H9 (cell line): ENCODE data around the gene STRIT1. TPM values are rescaled to one million over a fixed set of nuclear protein-coding genes. Genes with fewer than 3 reads are reported as not detected.

Source experiments
- DNase-seq: peaks from one replicate; pipeline ENCODE4 v3.0.0-alpha.2; 2017
- H2AFZ ChIP-seq: one replicate; pipeline ENCODE4 v1.6.1; 2013; ENCODE audit warnings: mild to moderate bottlenecking, low read length, control low read depth, moderate library complexity
- H2AK5ac ChIP-seq: 2 replicates; pipeline ENCODE4 v1.6.1; 2013; ENCODE audit warnings: low read length, control low read depth, mixed read lengths; ENCODE audit not compliant: insufficient read length
- H2BK120ac ChIP-seq: one replicate; pipeline ENCODE4 v1.6.1; 2013; ENCODE audit warnings: low read depth, mild to moderate bottlenecking, low read length, control low read depth, inconsistent platforms; ENCODE audit not compliant: poor library complexity, severe bottlenecking
- H2BK12ac ChIP-seq: 2 replicates; pipeline ENCODE4 v1.6.1; 2013; ENCODE audit warnings: low read length, control low read depth, mixed read lengths, low read depth; ENCODE audit not compliant: insufficient read length
- H2BK15ac ChIP-seq: 2 replicates; pipeline ENCODE4 v1.6.1; 2013; ENCODE audit warnings: low read depth, low read length, control low read depth
- H2BK20ac ChIP-seq: one replicate; pipeline ENCODE4 v1.6.1; 2013; ENCODE audit warnings: low read depth, mild to moderate bottlenecking, low read length, control low read depth, inconsistent platforms; ENCODE audit not compliant: poor library complexity, severe bottlenecking
- H2BK5ac ChIP-seq: 2 replicates; pipeline ENCODE4 v1.6.1; 2013; ENCODE audit warnings: low read length, control low read depth, mixed read lengths; ENCODE audit not compliant: insufficient read length
- H3K14ac ChIP-seq: 2 replicates; pipeline ENCODE4 v1.6.1; 2013; ENCODE audit warnings: low read length, control low read depth; ENCODE audit not compliant: insufficient read depth
- H3K18ac ChIP-seq: 2 replicates; pipeline ENCODE4 v1.6.1; 2013; ENCODE audit warnings: low read depth, mild to moderate bottlenecking, mixed read lengths, low read length, control low read depth; ENCODE audit not compliant: insufficient read length
- H3K23ac ChIP-seq: 2 replicates; pipeline ENCODE4 v1.6.1; 2013; ENCODE audit warnings: low read length, control low read depth, mixed read lengths, low read depth; ENCODE audit not compliant: insufficient read length
- H3K23me2 ChIP-seq: 2 replicates; pipeline ENCODE4 v1.6.1; 2013; ENCODE audit warnings: low read depth, mild to moderate bottlenecking, mixed read lengths, low read length, control low read depth; ENCODE audit not compliant: insufficient read length, poor library complexity, severe bottlenecking
- H3K27ac ChIP-seq: 2 replicates; pipeline ENCODE4 v1.5.1; 2013; ENCODE audit warnings: low read length, control low read depth, mixed read lengths, low read depth; ENCODE audit not compliant: insufficient read length
- H3K27me3 ChIP-seq: 2 replicates; pipeline ENCODE4 v1.6.1; 2013; ENCODE audit warnings: low read length, control low read depth, inconsistent platforms; ENCODE audit not compliant: insufficient read depth
- H3K4ac ChIP-seq: 2 replicates; pipeline ENCODE4 v1.6.1; 2013; ENCODE audit warnings: low read depth, mild to moderate bottlenecking, control low read depth, inconsistent platforms, low read length, moderate library complexity
- H3K4me1 ChIP-seq: 2 replicates; pipeline ENCODE4 v1.6.1; 2013; ENCODE audit warnings: low read length, control low read depth, inconsistent platforms; ENCODE audit not compliant: insufficient read depth
- H3K4me2 ChIP-seq: 2 replicates; pipeline ENCODE4 v1.6.1; 2013; ENCODE audit warnings: low read length, control low read depth, mixed read lengths; ENCODE audit not compliant: insufficient read length, insufficient read depth
- H3K56ac ChIP-seq: 2 replicates; pipeline ENCODE4 v1.6.1; 2013; ENCODE audit warnings: low read depth, mild to moderate bottlenecking, mixed read lengths, low read length, control low read depth; ENCODE audit not compliant: insufficient read length
- H3K79me1 ChIP-seq: 2 replicates; pipeline ENCODE4 v1.6.1; 2013; ENCODE audit warnings: low read depth, mild to moderate bottlenecking, moderate library complexity, low read length, control low read depth, inconsistent platforms; ENCODE audit not compliant: insufficient read depth, poor library complexity, severe bottlenecking
- H3K79me2 ChIP-seq: 2 replicates; pipeline ENCODE4 v1.6.1; 2013; ENCODE audit warnings: low read length, control low read depth, inconsistent platforms; ENCODE audit not compliant: insufficient read depth
- H3K9ac ChIP-seq: 2 replicates; pipeline ENCODE4 v1.6.1; 2013; ENCODE audit warnings: low read length, control low read depth, mixed read lengths; ENCODE audit not compliant: insufficient read length; ENCODE audit errors: extremely low read depth
- H3K9me3 ChIP-seq: one replicate; pipeline ENCODE4 v1.6.1; 2013; ENCODE audit warnings: low read depth, low read length, inconsistent platforms; ENCODE audit not compliant: control insufficient read depth
- H3T11ph ChIP-seq: one replicate; pipeline ENCODE4 v1.6.1; 2013; ENCODE audit warnings: mild to moderate bottlenecking, low read length, control low read depth, inconsistent platforms
- H4K20me1 ChIP-seq: one replicate; pipeline ENCODE4 v1.6.1; 2013; ENCODE audit not compliant: control insufficient read depth, insufficient read length, insufficient read depth
- H4K5ac ChIP-seq: 2 replicates; pipeline ENCODE4 v1.6.1; 2013; ENCODE audit warnings: low read depth, mild to moderate bottlenecking, mixed read lengths, low read length, control low read depth; ENCODE audit not compliant: insufficient read length
- H4K8ac ChIP-seq: replicated peaks from 2 replicates; pipeline ENCODE4 v1.6.1; 2013; ENCODE audit warnings: low read length, control low read depth, mixed read lengths, low read depth; ENCODE audit not compliant: insufficient read length
- H4K91ac ChIP-seq: 2 replicates; pipeline ENCODE4 v1.6.1; 2013; ENCODE audit warnings: low read depth, mild to moderate bottlenecking, moderate library complexity, mixed read lengths, low read length, control low read depth; ENCODE audit not compliant: insufficient read length
- H3K27ac Mint-ChIP-seq, 3 experiments: 2 replicates in 2 of 3; 3 replicates in 1 of 3; pipeline ENCODE4 v1.8.0; 2020 to 2021; ENCODE audit warnings: mixed read lengths in 3 of 3, mild to moderate bottlenecking in 1 of 3, moderate library complexity in 1 of 3
- H3K27me3 Mint-ChIP-seq: 2 replicates; pipeline ENCODE4 v1.8.0; 2021; ENCODE audit warnings: low read depth, mild to moderate bottlenecking, moderate library complexity, mixed read lengths
- H3K36me3 Mint-ChIP-seq, 3 experiments: 2 replicates in 2 of 3; 3 replicates in 1 of 3; pipeline ENCODE4 v1.8.0; 2020 to 2021; ENCODE audit warnings: low read depth in 3 of 3, mixed read lengths in 3 of 3; ENCODE audit not compliant: insufficient read depth in 1 of 3
- H3K4me1 Mint-ChIP-seq, 2 experiments: 2 replicates each; pipeline ENCODE4 v1.8.0; 2020; ENCODE audit warnings: mixed read lengths in 2 of 2
- H3K4me3 Mint-ChIP-seq, 2 experiments: 2 replicates in 1 of 2; 3 replicates in 1 of 2; pipeline ENCODE4 v1.8.0; 2020 to 2021; ENCODE audit warnings: mild to moderate bottlenecking in 2 of 2, mixed read lengths in 2 of 2, moderate library complexity in 1 of 2
- H3K9me3 Mint-ChIP-seq, 2 experiments: 2 replicates in 1 of 2; 3 replicates in 1 of 2; pipeline ENCODE4 v1.8.0; 2020; ENCODE audit warnings: mild to moderate bottlenecking in 2 of 2, mixed read lengths in 2 of 2, moderate library complexity in 1 of 2
- CTCF ChIP-seq: fragments of 200-600 bp; sonication (generic); conservative IDR thresholded peaks from 3 replicates; pipeline ENCODE4 v1.8.0; 2021; ENCODE audit warnings: antibody characterized with exemption, mild to moderate bottlenecking
- WGBS: extraction: QIAGEN DNeasy Blood & Tissue Kit; methylation state at CpG from one replicate; pipeline ENCODE4 v1.1.7; 2013; ENCODE audit warnings: missing lambda C conversion rate, low lambda C conversion rate, mixed read lengths; ENCODE audit not compliant: insufficient read length; ENCODE audit errors: extremely low coverage; 5-methylcytosine and 5-hydroxymethylcytosine counted together
- total RNA-seq: library from RNA; stranded (reverse); gene quantifications from 2 replicates; pipeline ENCODE4 v1.2.1, GENCODE V29; 2021

The STRIT1 gene
- total RNA-seq, 1 experiment from 2014 or later: not detected

DNA sequence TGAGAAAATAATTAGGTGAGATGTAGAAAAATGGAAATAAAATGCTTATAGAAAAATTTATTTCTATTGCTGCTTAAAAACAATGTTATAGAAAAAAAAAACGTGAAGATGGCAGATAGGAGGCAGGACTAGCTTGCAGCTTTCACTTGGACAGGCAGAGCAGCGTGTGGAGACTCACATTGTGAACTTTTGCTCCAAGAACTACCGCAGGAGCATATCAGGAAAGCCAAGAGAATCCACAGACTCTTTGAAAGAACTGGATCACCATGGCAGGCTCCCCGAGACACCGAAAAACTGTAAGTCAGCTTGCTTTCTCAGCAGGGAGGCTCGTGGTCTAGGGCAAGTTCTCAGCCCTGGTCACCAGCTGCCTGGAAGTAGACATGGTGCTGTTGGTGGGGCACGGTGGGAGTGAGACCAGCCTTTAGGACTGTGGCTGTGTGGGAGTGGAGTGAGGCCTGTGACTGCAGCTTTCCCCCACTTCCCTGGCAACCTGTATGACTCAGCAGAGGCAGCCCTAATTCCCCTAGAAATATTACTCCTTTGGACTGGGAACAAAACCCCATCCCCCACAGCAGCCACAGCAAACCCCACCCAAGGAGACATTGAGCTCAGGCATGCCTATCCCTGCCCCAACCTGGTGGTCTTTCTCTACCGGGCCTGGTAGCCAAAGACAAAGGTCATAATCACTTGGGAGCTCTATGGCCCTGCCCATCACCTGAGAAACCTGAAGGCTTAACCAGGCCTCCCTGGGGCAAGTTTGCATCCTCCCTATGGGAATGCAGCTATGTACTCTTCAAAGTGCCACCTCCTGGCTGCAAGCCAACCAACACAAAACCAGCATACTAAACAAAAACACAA, 22.8 kb downstream of the STRIT1 start:
- H2BK5ac ChIP-seq: no peak overlapping the region
- TF ChIP-seq CTCF: no peak
- H3K23ac ChIP-seq: no peak overlapping the region
- no peaks in the 10 kb centered on the region for H3K9me3 ChIP-seq
- H3K79me1 ChIP-seq: no peaks in the 10 kb centered on the region
- H3K4me1 ChIP-seq: no peaks in the 10 kb centered on the region
- H3K4me2 ChIP-seq: no peak overlapping the region
- no peaks in the 10 kb centered on the region for H3K79me2 ChIP-seq
- H4K8ac ChIP-seq: no peak overlapping the region
- DNase-seq: peak; percentile 29
- no peaks in the 10 kb centered on the region for H3K23me2 ChIP-seq
- H3K4me1 Mint-ChIP-seq: peaks cover 6 to 21% of the 10 kb centered on the region in 2 experiments
- H3K9me3 Mint-ChIP-seq: peaks cover 0 to 2% of the 10 kb centered on the region in 2 experiments; a peak in 1 of 5 replicates
- no peak overlapping the region for H4K5ac ChIP-seq
- no peaks in the 10 kb centered on the region for H3K27me3 ChIP-seq
- H3T11ph ChIP-seq: no peak overlapping the region
- no peaks in the 10 kb centered on the region for H4K20me1 ChIP-seq
- no peak overlapping the region for H3K14ac ChIP-seq
- H2BK15ac ChIP-seq: no peak overlapping the region
- WGBS: no CpG with 5 or more reads among the region's 8 CpGs
- H3K9ac ChIP-seq: no peak overlapping the region
- H3K27ac ChIP-seq: no peak overlapping the region
- no peak overlapping the region for H2AK5ac ChIP-seq
- peak overlapping the region in 1 of 3 experiments; percentile 70; a peak in 2 of 7 replicates for H3K27ac Mint-ChIP-seq
- no peak overlapping the region for H3K4me3 Mint-ChIP-seq
- H2BK20ac ChIP-seq: no peak overlapping the region
- H4K91ac ChIP-seq: no peak overlapping the region
- no peak overlapping the region for H2AFZ ChIP-seq
- H3K36me3 Mint-ChIP-seq: peaks cover 0 to 12% (median 0%) of the 10 kb centered on the region in 3 experiments; a peak in 2 of 7 replicates
- H3K18ac ChIP-seq: no peak overlapping the region
- H3K4ac ChIP-seq: no peak overlapping the region
- H3K56ac ChIP-seq: no peak overlapping the region
- H3K27me3 Mint-ChIP-seq: no peaks in the 10 kb centered on the region
- H2BK12ac ChIP-seq: no peak overlapping the region
- no peak overlapping the region for H2BK120ac ChIP-seq
